Measurements from ENCODE around the gene LPCAT2.

DNA sequence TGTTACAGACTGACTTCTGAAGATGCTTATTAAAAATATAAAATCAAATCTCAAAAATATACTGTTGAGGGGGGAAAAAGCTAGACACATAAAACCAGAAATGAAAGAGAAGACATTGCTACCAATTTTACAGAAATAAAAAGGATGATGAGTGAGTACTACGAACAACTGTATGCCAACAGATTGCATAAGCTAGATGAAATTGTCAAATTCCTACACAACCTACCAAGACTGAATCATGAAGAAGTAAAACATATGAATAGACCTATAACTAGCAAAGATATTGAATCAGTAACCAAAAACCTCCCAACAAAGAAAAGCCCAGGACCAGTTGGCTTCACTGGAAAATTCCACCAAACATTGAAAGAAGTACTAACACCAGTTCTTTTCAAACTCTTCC is 54.1 kb downstream of the LPCAT2 start:
- TF ChIP-seq, protein P1, sequence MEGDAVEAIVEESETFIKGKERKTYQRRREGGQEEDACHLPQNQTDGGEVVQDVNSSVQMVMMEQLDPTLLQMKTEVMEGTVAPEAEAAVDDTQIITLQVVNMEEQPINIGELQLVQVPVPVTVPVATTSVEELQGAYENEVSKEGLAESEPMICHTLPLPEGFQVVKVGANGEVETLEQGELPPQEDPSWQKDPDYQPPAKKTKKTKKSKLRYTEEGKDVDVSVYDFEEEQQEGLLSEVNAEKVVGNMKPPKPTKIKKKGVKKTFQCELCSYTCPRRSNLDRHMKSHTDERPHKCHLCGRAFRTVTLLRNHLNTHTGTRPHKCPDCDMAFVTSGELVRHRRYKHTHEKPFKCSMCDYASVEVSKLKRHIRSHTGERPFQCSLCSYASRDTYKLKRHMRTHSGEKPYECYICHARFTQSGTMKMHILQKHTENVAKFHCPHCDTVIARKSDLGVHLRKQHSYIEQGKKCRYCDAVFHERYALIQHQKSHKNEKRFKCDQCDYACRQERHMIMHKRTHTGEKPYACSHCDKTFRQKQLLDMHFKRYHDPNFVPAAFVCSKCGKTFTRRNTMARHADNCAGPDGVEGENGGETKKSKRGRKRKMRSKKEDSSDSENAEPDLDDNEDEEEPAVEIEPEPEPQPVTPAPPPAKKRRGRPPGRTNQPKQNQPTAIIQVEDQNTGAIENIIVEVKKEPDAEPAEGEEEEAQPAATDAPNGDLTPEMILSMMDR (IDR thresholded peaks at IDR 0.05), result no peak
- no peak for TF ChIP-seq POLR2A (IDR thresholded peaks at IDR 0.05)

All from Peyer's patch (tissue), 4 donors.